GM06990 (cell line): Measurements from ENCODE around the gene MICAL2.

Source experiments
- DNase-seq: peaks from one replicate; pipeline ENCODE4 v3.0.0-alpha.2; 2011; ENCODE audit not compliant: insufficient read length; ENCODE audit errors: extremely low read depth
- H3K27me3 ChIP-seq: replicated peaks from 2 replicates; pipeline ENCODE4 v1.6.0; 2011; ENCODE audit warnings: low read length; ENCODE audit not compliant: control insufficient read depth, insufficient read depth
- H3K36me3 ChIP-seq: 2 replicates; pipeline ENCODE4 v1.5.1; 2011; ENCODE audit warnings: low read length; ENCODE audit not compliant: control insufficient read depth, insufficient read depth
- H3K4me3 ChIP-seq: replicated peaks from 2 replicates; pipeline ENCODE4 v1.5.1; 2011; ENCODE audit warnings: low read depth, mild to moderate bottlenecking, control low read depth, low read length
- TF ChIP-seq, protein P1 (sequence below): IDR thresholded peaks from 2 replicates; pipeline ENCODE4 v1.5.1; 2011; ENCODE audit warnings: low read length, control low read depth, mild to moderate bottlenecking, inconsistent platforms; ENCODE audit not compliant: insufficient read depth, poor library complexity, severe bottlenecking

MICAL2 gene

GRCh38 chr11:12083380-12083779 lies 27.0 kb upstream of the MICAL2 start:
- DNase-seq, result no peak
- Histone ChIP-seq H3K36me3 (no peaks in the 10 kb centered on the region), H3K4me3 (no peak overlapping the region), H3K27me3 (no peaks in the 10 kb centered on the region)
- TF ChIP-seq, protein P1, sequence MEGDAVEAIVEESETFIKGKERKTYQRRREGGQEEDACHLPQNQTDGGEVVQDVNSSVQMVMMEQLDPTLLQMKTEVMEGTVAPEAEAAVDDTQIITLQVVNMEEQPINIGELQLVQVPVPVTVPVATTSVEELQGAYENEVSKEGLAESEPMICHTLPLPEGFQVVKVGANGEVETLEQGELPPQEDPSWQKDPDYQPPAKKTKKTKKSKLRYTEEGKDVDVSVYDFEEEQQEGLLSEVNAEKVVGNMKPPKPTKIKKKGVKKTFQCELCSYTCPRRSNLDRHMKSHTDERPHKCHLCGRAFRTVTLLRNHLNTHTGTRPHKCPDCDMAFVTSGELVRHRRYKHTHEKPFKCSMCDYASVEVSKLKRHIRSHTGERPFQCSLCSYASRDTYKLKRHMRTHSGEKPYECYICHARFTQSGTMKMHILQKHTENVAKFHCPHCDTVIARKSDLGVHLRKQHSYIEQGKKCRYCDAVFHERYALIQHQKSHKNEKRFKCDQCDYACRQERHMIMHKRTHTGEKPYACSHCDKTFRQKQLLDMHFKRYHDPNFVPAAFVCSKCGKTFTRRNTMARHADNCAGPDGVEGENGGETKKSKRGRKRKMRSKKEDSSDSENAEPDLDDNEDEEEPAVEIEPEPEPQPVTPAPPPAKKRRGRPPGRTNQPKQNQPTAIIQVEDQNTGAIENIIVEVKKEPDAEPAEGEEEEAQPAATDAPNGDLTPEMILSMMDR, result peak; percentile 5

GRCh38 chr11:12084256-12084655 lies 26.1 kb upstream of the MICAL2 start:
- TF ChIP-seq, protein P1, result no peak
- no peak overlapping the region for H3K4me3 ChIP-seq

DNA sequence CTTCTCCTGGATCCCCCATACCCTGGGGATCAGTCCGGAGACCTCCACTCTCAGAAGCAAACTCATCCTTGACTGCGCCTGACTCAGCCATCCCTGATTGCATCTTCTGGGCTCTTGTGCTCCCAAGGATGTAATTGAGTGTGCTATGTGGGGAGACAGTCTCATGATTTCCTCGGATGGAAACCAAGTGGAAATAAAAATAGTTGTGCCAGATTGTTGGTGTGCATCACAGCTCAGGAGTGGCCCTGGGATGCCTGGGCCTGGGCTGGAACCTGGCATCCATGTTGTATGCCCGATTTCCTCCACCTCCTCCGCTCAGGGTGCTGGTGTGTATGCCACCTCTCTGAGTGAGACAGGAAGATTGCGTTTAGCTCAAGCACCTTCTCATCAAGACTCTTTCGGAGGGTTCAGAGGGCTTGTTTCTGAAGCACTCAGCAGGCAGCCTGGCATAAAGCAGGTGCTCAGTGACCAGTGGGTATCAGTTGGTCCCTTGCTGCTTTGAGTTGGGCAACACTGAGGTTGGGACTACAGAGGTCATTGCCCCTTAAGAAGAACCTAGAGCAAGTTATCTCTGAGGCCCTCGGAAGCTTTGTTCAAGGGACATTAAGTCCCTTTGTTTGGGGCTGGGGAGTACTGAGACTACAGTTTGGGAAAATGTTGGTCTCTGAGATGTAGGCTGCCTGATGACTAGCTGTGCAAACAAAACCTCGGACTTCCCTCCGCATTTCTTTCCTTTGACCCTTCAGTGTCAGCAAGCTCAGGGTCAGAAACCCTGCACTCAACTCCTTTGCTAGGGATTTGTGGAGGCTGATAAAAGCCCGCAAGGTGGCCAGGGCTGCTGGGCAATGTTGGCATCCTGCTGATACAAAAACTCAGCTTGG lies 24.8 kb upstream of the MICAL2 start:
- no peak for DNase-seq
- H3K27me3 ChIP-seq, result no peaks in the 10 kb centered on the region
- TF ChIP-seq, protein P1, result no peak
- H3K36me3 ChIP-seq, result no peaks in the 10 kb centered on the region
- H3K4me3 ChIP-seq, result no peak overlapping the region

More at GRCh38 chr11:12084256-12084655, 26.1 kb upstream of the MICAL2 start:
- no peaks in the 10 kb centered on the region for H3K36me3 ChIP-seq
- no peaks in the 10 kb centered on the region for H3K27me3 ChIP-seq
- DNase-seq, result no peak

GRCh38 chr11:12086271-12087074 lies 23.9 kb upstream of the MICAL2 start:
- no peak for DNase-seq
- Histone ChIP-seq H3K4me3 (no peak overlapping the region), H3K36me3 (no peaks in the 10 kb centered on the region), H3K27me3 (no peaks in the 10 kb centered on the region)
- TF ChIP-seq, protein P1, result no peak

DNA sequence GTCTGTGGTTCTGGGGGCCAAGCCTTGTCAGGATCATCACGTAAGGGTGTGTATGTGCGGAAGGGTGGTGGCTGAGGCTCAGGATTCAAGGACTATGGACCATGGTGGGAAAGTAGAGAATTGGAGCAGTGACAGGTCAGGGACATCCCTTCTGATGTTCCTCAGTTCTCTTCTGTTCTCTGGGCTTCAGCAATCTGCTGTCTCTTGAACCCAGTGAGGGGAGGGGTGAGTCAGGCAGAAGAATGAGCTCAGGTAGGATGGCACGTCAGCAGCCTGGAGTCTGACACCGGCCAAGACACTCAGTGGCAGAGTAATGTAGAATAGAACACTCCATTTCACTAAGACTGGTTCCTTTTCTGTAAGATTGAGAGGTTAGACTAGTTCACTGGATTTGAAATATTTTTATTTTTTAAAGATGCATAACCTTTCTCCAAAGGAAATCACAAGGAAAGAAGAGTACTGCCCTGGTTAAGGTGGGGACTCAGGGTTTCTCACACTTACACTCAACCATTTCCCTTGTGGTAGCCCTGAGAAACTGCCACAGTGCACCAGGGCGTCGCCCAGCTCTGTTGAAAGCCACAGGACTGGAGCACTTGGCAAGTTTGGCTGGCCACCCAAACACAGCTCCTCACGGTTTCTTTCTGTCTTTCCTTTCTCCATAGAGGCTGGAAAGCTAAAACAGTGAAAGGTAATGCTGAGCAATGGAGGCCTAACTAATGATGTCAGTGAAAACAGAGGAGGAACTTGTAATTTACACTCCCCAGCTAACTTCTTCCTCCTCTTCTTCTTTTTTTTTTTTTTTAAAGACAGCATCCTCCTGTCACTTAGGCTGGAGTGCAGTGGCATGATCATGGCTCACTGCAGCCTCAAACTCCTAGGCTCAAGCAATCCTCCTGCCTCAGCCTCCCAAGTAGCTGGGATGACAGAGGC lies 23.1 kb upstream of the MICAL2 start:
- DNase-seq, result no peak
- Histone ChIP-seq H3K36me3 (no peaks in the 10 kb centered on the region), H3K4me3 (no peak overlapping the region), H3K27me3 (no peaks in the 10 kb centered on the region)
- TF ChIP-seq, protein P1, result peak; percentile 5
